Stimulated activated naive CD4-positive, alpha-beta T cell treated with Interleukin-2 at 50 U/mL for 16 hours (primary cell): Measurements from ENCODE around the gene UBR3.
A peak's percentile ranks its signal among the peaks of the same experiment; 100 is the strongest.
"Not testable (repeated sequence)": the region's sequence is repeated elsewhere in the genome, so short reads cannot be mapped to it uniquely, and the experiment has no call there.

Source experiments
- DNase-seq: peaks from one replicate; lab custom pipeline; 2025; lab: John Stamatoyannopoulos, UW

Gene UBR3

GRCh38 chr2:169827272-169828140 lies at the start of gene UBR3:
UBR3 (plus strand) TSS chr2:169827454; CDS start chr2:169827508, 54 bp downstream.
- DNase-seq, result peak; percentile 84

- no peak for DNase-seq
Measured at GRCh38 chr2:169778446-169778845, 48.8 kb upstream of the UBR3 start.

GRCh38 chr2:169781249-169782013 lies 45.8 kb upstream of the UBR3 start:
- DNase-seq, result no peak

- DNase-seq, result no peak
Measured at GRCh38 chr2:169782513-169782912, 44.7 kb upstream of the UBR3 start.

GRCh38 chr2:169790581-169790980 lies 36.7 kb upstream of the UBR3 start:
- DNase-seq, result no peak

GRCh38 chr2:169795181-169795580 lies 32.1 kb upstream of the UBR3 start:
- DNase-seq, result no peak

GRCh38 chr2:169796441-169796840 lies 30.8 kb upstream of the UBR3 start:
- no peak for DNase-seq

- no peak for DNase-seq
Measured at GRCh38 chr2:169797601-169798000, 29.7 kb upstream of the UBR3 start.

- DNase-seq, result no peak
Measured at GRCh38 chr2:169798397-169798717, 28.9 kb upstream of the UBR3 start.

GRCh38 chr2:169798718-169799592 lies 28.3 kb upstream of the UBR3 start, which contains the start of gene SSB:
SSB (plus strand) TSS chr2:169798871; CDS start chr2:169800961, 2,090 bp downstream.
- peak; percentile 97 for DNase-seq

GRCh38 chr2:169803480-169803879 lies 23.8 kb upstream of the UBR3 start:
- DNase-seq, result no peak

- no peak for DNase-seq
Measured at GRCh38 chr2:169806586-169806985, 20.7 kb upstream of the UBR3 start.

GRCh38 chr2:169808221-169808620 lies 19.0 kb upstream of the UBR3 start:
- DNase-seq, result no peak

GRCh38 chr2:169815849-169816248 lies 11.4 kb upstream of the UBR3 start:
- DNase-seq, result no peak

GRCh38 chr2:169816961-169817360 lies 10.3 kb upstream of the UBR3 start:
- not testable (repeated sequence) for DNase-seq

- not testable (repeated sequence) for DNase-seq
Measured at GRCh38 chr2:169817369-169817768, 9.9 kb upstream of the UBR3 start.

GRCh38 chr2:169818241-169818640 lies 9.0 kb upstream of the UBR3 start:
- DNase-seq, result no peak

- DNase-seq, result no peak
Measured at GRCh38 chr2:169819106-169819505, 8.1 kb upstream of the UBR3 start.

GRCh38 chr2:169820101-169820500 lies 7.2 kb upstream of the UBR3 start:
- not testable (repeated sequence) for DNase-seq

GRCh38 chr2:169822036-169822435 lies 5.2 kb upstream of the UBR3 start:
- DNase-seq, result no peak

- no peak for DNase-seq
Measured at GRCh38 chr2:169822785-169823392, 4.4 kb upstream of the UBR3 start.

GRCh38 chr2:169823996-169824372 lies 3.3 kb upstream of the UBR3 start:
- DNase-seq, result no peak
